HepG2 (cell line): ENCODE data around the gene SIRT7. TPM values are rescaled to one million over a fixed set of nuclear protein-coding genes. Genes with fewer than 3 reads are reported as not detected.

Source experiments
- CCAR2 ChIP-seq: fragments of 200-400 bp; formaldehyde crosslinking; optimal IDR thresholded peaks from 2 replicates; pipeline ENCODE3; 2018; ENCODE audit warnings: low read depth, mild to moderate bottlenecking, low read length, moderate library complexity
- ELF3 ChIP-seq: IDR thresholded peaks from 2 replicates; pipeline ENCODE4 v1.6.1; 2016; ENCODE audit warnings: missing genetic modification reagents, missing compliant biosample characterization
- ELK4 ChIP-seq: sonication (generic); formaldehyde crosslinking; IDR thresholded peaks from 2 replicates; pipeline ENCODE4 v1.9.0; 2021; ENCODE audit warnings: missing genetic modification reagents, borderline replicate concordance
- FOXA3 ChIP-seq: IDR thresholded peaks from 2 replicates; pipeline ENCODE4 v1.6.1; 2016; ENCODE audit warnings: missing genetic modification reagents, missing compliant biosample characterization
- KIAA2018 ChIP-seq: sonication (generic); formaldehyde crosslinking; IDR thresholded peaks from 2 replicates; pipeline ENCODE4 v1.5.0; 2020; ENCODE audit warnings: mild to moderate bottlenecking, missing genetic modification reagents, borderline replicate concordance
- NR2F6 ChIP-seq, 2 experiments: IDR thresholded peaks; 2 replicates each; pipeline ENCODE4 v1.6.1; 2016; ENCODE audit warnings: antibody characterized with exemption in 1 of 2, mild to moderate bottlenecking in 1 of 2
- SOX13 ChIP-seq, 3 experiments: fragments of 450-650 bp in 1 of 3; sonication (generic) in 1 of 3; formaldehyde crosslinking in 1 of 3; IDR thresholded peaks in 2 of 3; conservative IDR thresholded peaks in 1 of 3; 2 replicates each; pipeline versions ENCODE4 v1.5.0 to v1.6.1; 2016 to 2020; ENCODE audit warnings: antibody characterized with exemption in 1 of 3, mild to moderate bottlenecking in 1 of 3, missing compliant biosample characterization in 1 of 3, missing genetic modification reagents in 1 of 3, moderate library complexity in 1 of 3
- TERF1 ChIP-seq: sonication (generic); formaldehyde crosslinking; IDR thresholded peaks from 2 replicates; pipeline ENCODE4 v1.8.0; 2022; ENCODE audit warnings: mild to moderate bottlenecking, missing genetic modification reagents, moderate library complexity
- ZFP36L2 ChIP-seq: sonication (generic); formaldehyde crosslinking; IDR thresholded peaks from 2 replicates; pipeline ENCODE4 v1.4.0; 2020; ENCODE audit warnings: missing genetic modification reagents
- ZKSCAN1 ChIP-seq: fragments of 150-350 bp; IDR thresholded peaks from 2 replicates; pipeline ENCODE4 v1.6.1; 2014; ENCODE audit warnings: low read length
- ZNF513 ChIP-seq: sonication (generic); formaldehyde crosslinking; conservative IDR thresholded peaks from 2 replicates; pipeline ENCODE4 v1.5.0; 2020; ENCODE audit warnings: missing genetic modification reagents
- ZNF567 ChIP-seq: sonication (generic); formaldehyde crosslinking; IDR thresholded peaks from 2 replicates; pipeline ENCODE4 v1.8.1; 2023; ENCODE audit warnings: mild to moderate bottlenecking, missing genetic modification reagents, borderline replicate concordance
- polyA plus RNA-seq, 8 experiments: library from polyadenylated mRNA; depleted of rRNA in 3 of 8; stranded (reverse) in 7 of 8; unstranded in 1 of 8; fragments of >200 nt; fragmentation: Illumina TruSeq in 4 of 8; extraction: Trizol in 4 of 8; gene quantifications; 2 replicates each; pipeline versions ENCODE4 v1.2.1 to v1.2.3, GENCODE V29; 2011 to 2016; ENCODE audit warnings: low read depth in 4 of 8, missing spikeins in 1 of 8, mixed read lengths in 1 of 8; ENCODE audit not compliant: insufficient read depth in 1 of 8
- total RNA-seq, 5 experiments: library from RNA; depleted of rRNA; stranded (reverse); fragments of >200 nt; fragmentation: Illumina TruSeq; extraction: Trizol; gene quantifications; 2 replicates each; pipeline ENCODE4 v1.2.3, GENCODE V29; 2016; ENCODE audit warnings: low read depth in 1 of 5

SIRT7 gene
- total and polyA plus RNA-seq, 2 of the 13 experiments (the other 11 are each of a cell fraction or from before 2014, with no cell fraction given), result 8.3 to 24.8 TPM

GRCh38 chr17:81869221-81870130 lies 48.5 kb downstream of the SIRT7 start (continued):
- TF ChIP-seq KIAA2018 (CRISPR knock-in tag) (no peak), ELF3 (CRISPR knock-in tag) (peak; percentile 32; the same call in 1 of the 2 replicates), SOX13 (IDR thresholded peaks at IDR 0.05) (0 out of 2 replicates have a peak, but pooled peaks have one; percentile 8), SOX13 (CRISPR knock-in tag; conservative IDR thresholded peaks at IDR 0.05 in 1 of 2, IDR thresholded peaks at IDR 0.05 in 1 of 2) (no peak), ELK4 (CRISPR knock-in tag) (no peak), CCAR2 (no peak), ZNF567 (CRISPR knock-in tag) (peak; percentile 83; the same call in 1 of the 2 replicates), ZKSCAN1 (no peak), NR2F6 (IDR thresholded peaks at IDR 0.05) (no peak), NR2F6 (CRISPR knock-in tag; IDR thresholded peaks at IDR 0.05) (no peak; the same call in 1 of the 2 replicates), FOXA3 (CRISPR knock-in tag) (no peak), ZNF513 (no peak), ZFP36L2 (CRISPR knock-in tag) (no peak), TERF1 (CRISPR knock-in tag) (0 out of 2 replicates have a peak, but pooled peaks have one; percentile 16)
